ENCODE results near the gene TSHZ3.

- TF ChIP-seq CTCF (IDR thresholded peaks at IDR 0.05) (no peak), ZFX (IDR thresholded peaks at IDR 0.05; ENCODE audit: borderline replicate concordance) (no peak)
These were observed 35.1 kb downstream of the TSHZ3 start for GRCh38 chr19:31314156-31314555.

Measured in 22Rv1 (cell line).